NCI-H2227 (cell line): Measurements from ENCODE around the gene DRC3.

Experiments used
- DNase-seq: peaks from one replicate; lab custom pipeline; 2025; ENCODE audit not compliant: unreplicated experiment; lab: John Stamatoyannopoulos, UW

The DRC3 gene

DNA sequence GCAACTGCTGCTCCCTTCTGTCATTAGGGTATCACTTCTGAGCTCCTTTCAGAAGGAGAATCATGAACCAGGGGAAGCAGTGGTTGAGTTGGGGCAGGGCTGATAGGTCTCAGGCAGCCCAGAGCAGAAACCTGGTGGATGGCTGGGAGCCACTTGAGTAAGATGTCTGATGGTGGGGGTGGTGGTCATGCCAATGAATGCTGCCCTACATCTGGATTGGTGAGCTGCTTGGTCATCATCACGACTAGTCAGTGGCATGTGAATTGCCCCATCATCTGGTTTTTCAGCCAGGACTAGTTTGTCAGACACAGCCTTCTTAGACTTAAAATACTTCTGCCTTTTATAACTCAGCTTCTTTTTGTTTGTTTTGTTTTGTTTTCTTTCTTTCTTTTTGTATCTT, 69.1 kb downstream of the DRC3 start:
- DNase-seq, result no peak

DNA sequence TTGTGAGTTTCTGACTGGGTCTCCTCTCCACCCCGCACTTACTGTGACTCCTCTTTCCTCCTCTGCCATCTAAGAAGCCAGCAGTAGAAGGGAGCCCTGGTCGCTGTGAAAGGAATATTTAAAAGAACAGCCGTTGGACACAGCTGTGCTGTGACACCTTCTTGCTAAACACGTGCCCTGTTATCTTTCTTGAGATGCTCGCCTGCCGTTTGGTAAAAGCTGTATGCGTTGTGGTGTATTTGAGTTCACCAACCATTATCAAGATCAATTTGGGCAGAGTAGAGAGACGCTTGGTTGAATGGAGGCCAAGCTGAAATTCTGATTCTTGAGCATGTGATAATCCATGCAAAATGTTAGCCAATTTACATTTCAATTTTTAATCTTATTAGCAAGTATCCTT, 70.3 kb downstream of the DRC3 start:
- no peak for DNase-seq

DNA sequence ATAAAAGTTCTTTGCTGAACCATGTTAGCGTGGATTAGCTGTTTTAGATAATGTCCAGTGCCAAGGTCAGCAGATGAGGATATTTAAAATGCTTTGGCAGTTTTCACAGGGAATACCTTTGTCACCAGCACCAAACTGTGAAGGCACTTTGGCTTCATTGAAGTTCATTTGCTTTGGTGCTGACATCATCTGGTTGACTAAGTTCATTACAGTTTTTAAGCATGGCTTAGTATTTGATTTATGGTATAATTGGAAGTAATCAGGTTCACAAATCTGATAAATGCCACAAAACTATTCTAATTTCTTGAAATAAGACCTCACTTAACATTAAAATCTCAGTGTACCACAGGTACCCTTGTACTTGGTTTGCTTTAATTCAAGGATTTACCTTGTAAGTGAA, 70.8 kb downstream of the DRC3 start:
- no peak for DNase-seq

DNA sequence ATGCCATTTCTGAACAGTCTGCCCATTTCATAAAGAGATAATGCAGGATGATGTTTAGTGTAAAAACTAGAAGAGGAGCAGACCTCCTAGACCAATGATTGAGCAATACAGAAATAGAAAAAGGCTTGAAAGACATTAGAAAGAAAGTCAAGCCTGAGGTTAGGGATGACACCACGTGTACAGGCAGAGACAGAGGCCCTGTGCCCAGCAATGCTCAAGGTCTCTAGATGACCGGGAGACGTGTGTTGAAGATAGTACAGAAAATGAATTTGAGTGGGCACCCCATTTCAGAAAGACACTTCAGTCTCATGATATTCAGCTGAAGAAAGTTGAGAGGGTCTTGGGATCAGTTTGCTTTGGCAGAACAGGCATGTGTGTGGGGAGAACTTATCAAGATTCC, 71.9 kb downstream of the DRC3 start:
- no peak for DNase-seq

DNA sequence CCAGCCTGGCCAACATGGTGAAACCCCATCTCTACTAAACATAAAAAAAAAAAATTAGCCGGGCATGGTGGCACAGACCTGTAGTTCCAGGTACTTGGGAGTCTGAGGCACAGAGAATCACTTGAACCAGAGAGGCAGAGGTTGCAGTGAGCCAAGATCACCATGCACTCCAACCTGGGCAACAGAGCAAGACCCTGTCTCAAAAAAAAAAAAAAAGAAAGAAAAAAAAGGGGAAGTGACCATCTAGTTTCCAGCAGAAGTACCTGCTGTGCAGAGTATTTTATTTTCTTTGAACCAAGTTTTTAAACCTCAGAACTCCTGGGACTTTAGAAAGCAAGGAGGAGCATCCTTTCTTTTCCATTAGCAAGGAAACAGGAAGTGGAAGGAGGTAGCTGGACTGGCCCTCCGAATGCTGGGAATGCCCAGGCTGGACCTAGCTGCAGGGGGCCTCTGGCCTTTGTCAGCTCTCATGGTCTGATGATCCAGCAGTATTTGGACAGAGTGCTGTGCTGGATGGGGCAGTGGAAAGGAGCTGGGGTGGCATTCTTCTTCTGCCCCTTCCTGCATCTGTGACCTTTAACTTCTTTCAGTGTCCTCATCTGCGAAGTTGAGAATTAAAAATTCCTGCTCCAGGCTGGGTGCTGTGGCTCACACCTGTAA, 73.2 kb downstream of the DRC3 start:
- DNase-seq, result no peak

DNA sequence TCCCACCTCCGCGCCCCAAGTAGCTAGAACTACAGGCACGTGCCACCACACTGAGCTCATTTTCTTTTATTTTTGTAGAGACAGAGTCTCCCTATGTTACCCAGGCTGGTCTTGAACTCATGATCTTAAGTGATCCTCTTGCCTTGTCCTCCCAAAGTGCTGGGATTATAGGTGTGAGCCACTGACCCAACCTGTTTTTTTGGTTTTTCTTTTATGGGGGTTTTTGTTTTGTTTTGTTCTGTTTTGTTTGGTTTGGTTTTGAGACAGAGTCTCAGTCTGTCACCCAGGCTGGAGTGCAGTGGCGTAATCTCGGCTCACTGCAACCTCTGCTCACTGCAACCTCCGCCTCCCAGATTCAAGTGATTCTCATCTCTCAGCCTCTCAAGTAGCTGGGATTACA, 82.9 kb downstream of the DRC3 start:
- no peak for DNase-seq

DNA sequence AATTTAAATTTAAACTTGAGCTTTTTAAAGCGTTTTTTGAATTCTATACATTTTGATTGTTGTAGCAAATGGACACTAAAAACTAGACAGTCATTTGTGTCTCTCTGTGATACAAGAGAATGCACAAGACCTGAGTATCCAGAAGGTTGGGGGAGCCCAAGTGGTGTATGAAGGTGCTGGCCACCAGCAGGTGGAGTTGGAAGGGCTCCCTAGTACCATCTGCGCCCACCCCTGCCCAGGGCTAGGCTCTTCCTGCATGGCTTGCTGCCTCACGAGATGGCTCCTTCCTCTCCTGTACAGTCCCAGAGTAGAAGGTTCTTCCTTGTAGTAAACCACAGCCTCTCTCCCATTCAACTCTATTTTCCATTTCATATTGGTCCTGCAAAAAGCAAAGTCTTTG, 83.6 kb downstream of the DRC3 start:
- DNase-seq, result no peak

DNA sequence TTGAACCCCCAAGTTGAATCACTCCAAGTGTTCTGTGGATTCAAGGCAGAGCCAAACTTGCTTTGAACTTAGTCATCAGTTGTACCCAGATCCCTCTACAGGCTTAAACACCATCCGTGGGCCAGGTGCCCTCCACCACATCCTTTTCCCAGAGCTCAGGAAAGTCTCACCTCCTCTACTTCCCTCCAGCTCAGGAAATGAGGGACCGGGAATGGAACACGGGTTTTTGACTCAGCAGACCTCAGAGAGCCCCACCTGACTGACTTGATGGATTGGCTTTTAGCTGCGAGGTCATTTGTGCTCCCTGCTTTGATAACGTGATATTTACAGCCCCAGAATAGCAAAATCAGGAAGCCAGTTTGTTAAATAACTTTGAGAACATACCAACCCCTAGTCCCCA, 86.6 kb downstream of the DRC3 start:
- DNase-seq, result no peak

DNA sequence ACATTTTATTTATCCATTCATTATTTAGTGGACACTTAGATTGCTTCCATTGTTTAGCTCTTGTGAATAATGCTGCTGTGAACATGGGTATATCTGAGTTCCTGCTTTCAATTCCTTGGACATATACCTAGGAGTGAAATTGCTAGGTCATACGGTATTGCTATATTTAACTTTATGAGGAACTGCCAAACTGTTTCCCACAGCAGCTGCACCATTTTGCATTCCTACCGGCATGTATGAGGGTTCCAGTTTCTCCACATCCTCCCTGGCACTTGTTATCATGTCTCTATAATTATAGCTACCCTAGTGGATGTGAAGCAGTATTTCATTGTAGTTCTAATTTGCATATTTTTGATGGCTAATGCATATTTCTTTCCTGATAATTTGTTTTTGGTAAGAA, 91.4 kb downstream of the DRC3 start:
- DNase-seq, result no peak

DNA sequence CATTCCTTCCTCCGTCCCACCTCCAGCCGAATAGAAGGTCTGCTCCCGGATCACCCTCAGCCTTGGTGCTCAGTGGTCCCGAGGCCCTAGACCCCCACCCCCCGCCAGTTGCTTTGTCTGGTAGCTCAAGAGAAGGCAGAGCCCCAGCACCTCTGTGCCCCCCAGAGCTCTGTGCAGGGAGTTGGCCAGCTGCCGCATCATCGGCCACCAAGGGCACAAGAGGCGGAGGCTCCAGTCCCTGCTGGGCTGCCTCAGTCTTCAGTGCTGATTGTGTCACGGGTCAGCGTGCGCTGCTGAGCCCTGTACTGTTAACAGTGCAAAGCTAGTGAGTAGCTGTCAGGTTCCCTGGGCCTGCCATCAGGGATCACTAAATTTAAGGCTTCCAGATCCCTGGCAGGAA, 92.9 kb downstream of the DRC3 start:
- DNase-seq, result no peak
